IPS-NIHi7 (cell line): ENCODE results near the gene DENND5B.
"Not testable (repeated sequence)": the region's sequence is repeated elsewhere in the genome, so short reads cannot be mapped to it uniquely, and the experiment has no call there.

Experiments
- DNase-seq: peaks from one replicate; pipeline ENCODE4 v3.0.0; 2012; ENCODE audit warnings: mixed read lengths; ENCODE audit errors: extremely low spot score

The DENND5B gene

DNA sequence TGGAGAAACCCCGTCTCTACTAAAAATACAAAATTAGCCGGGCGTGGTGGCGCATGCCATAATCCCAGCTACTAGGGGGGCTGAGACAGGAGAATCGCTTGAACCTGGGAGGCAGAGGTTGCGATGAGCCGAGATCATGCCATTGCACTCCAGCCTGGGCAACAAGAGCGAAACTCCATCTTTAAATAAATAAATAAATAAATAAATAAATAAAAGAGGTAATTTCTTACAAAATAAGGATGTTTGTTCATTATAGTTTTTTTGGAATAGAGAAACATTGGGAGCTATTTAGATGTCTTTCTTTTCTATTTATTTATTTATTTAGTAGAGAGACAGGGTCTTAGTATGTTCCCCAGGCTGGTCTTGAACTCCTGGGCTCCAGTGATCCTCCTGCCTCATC lies 213.7 kb downstream of the DENND5B start:
- not testable (repeated sequence) for DNase-seq

GRCh38 chr12:31375422-31375821 lies 215.5 kb downstream of the DENND5B start:
- DNase-seq = not testable (repeated sequence)

GRCh38 chr12:31371256-31371620 lies 219.7 kb downstream of the DENND5B start:
- DNase-seq = no peak

- peak; percentile 66 for DNase-seq
These were observed 220.2 kb downstream of the DENND5B start for GRCh38 chr12:31370531-31371255.

GRCh38 chr12:31369712-31370521 lies 221.0 kb downstream of the DENND5B start:
- DNase-seq = no peak

GRCh38 chr12:31368666-31369361 lies 222.1 kb downstream of the DENND5B start:
- DNase-seq = no peak

DNA sequence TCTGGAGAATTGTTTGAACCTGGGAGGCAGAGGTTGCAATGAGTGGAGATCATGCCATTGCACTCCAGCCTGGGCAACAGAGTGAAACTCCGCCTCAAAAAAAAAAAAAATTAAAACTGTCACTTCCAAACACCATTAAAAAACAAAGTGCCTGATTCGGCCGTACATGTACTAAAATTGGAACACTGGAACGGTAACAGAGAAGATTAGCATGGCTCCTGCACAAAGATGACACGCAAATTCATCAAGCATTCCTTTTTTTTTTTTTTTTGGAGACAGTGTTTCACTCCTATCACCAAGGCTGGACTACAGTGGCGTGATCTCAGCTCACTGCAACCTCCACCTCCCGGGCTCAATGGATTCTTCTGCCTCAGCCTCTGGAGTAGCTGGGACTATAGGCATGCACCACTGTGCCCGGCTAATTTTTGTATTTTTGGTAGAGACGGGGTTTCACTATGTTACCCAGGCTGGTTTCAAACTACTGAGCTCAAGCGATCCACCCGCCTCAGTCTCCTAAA lies 224.8 kb downstream of the DENND5B start:
- no peak for DNase-seq

DNA sequence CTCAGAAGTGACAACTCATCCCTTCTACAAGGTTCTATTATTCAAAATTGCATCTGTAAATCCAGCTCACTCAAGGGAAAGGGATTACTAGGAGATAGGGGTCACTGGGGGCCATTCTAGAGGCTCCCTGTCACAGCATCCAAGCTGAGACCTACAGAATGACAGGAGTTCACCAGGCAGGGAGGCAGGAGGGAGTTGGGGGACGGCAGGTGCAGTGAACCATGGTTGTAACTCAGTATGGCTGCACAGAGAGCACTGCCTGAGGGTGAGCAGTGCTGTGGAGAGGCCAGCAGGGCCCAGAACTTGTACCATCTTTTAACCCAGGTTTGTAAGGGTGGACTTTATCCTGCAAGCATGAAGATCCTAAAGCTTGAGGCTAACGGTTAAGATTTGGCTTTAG lies 227.1 kb downstream of the DENND5B start:
- DNase-seq = no peak

- DNase-seq = no peak
These were observed 227.5 kb downstream of the DENND5B start for GRCh38 chr12:31363416-31363809.

- DNase-seq = peak; percentile 54
These were observed 228.0 kb downstream of the DENND5B start for GRCh38 chr12:31362759-31363415.

DNA sequence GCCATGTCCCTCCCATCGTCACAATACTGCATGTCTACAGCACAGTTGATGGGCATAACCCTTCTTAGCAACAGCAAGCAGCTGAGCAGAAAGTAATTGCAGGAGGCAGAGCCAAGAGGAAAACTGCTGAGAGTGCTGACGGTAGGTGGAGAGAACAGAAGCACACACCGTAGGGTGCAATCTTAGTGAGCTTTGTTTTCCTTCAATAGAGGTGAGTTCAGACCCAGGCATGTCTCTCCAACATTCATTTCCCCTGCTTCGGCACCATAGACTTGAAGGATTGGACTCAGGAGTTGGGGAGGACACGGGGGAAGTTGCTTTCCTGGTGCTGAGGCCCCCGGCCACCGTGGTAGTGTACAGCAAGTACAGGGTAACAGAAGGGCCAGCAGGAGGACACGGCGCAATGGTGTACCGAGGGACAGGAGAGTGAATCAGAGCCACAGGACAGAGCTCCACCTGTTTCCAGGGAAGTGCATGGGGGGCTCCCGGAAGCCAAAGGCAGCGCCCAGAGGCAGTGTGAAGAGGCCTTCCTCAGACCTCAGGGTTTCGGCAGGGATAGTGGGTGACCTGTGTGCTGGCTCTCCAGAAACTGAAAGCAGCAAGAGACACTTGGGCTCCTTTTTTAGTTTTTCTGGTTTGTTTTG lies 228.7 kb downstream of the DENND5B start:
- peak; percentile 47 for DNase-seq

GRCh38 chr12:31361730-31362114 lies 229.2 kb downstream of the DENND5B start:
- DNase-seq = no peak

DNA sequence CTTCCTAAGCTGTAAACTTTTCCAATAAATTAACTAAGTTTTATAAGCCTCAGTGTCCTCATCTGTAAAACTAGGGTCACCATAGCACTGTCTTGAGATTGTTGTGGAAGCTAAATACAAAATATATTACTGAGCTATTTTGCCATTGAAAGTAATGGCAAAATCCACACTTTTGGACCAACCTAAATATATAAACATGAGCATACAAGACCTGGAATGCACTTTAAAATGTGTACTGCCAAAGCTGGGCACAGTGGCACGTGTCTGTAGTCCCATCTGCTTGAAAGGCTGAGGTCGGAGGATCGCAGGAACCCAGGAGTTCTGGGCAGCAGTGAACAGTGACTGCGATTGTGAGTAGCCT lies 235.2 kb downstream of the DENND5B start:
- DNase-seq = no peak

GRCh38 chr12:31353750-31354708 lies 236.9 kb downstream of the DENND5B start:
- no peak for DNase-seq

DNA sequence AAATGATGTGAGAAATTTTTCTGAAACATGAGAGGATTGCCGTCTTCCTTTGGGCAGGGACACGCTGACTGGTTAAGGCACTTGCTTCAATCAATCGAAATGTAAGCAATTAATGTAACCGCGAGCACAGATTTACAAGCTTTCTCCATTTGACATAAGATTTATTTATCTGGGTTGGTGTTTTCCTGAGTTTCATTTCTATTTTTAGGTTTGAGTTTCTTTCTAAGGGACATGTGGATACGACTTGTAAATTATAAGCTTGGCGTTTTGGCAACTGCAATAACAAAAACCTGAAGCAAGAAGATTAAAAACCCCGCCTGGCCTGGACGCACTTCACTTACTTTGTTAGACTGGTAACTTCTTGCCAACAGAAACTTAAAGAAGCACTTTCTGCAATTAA lies 244.7 kb downstream of the DENND5B start:
- no peak for DNase-seq

DNA sequence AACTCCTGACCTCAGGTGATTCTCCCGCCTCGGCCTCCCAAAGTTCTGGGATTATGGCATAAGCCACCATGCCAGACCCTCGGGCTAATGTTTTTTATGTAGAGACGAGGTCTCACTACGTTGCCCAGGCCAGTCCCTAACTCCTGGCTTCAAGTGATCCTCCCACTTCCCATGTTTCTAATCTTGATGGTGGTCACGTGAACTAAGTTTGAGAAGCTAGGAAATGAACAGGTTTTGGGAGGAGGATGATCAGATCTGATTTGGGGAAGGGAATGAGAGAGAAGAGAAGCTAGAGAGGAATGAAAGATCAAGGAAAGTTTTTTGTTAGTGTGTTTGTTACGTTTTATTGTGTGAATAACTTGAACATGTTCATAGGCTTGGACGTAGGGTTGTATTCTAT lies 247.8 kb downstream of the DENND5B start:
- no peak for DNase-seq

- DNase-seq = no peak
These were observed 248.7 kb downstream of the DENND5B start for GRCh38 chr12:31342286-31342685.

DNA sequence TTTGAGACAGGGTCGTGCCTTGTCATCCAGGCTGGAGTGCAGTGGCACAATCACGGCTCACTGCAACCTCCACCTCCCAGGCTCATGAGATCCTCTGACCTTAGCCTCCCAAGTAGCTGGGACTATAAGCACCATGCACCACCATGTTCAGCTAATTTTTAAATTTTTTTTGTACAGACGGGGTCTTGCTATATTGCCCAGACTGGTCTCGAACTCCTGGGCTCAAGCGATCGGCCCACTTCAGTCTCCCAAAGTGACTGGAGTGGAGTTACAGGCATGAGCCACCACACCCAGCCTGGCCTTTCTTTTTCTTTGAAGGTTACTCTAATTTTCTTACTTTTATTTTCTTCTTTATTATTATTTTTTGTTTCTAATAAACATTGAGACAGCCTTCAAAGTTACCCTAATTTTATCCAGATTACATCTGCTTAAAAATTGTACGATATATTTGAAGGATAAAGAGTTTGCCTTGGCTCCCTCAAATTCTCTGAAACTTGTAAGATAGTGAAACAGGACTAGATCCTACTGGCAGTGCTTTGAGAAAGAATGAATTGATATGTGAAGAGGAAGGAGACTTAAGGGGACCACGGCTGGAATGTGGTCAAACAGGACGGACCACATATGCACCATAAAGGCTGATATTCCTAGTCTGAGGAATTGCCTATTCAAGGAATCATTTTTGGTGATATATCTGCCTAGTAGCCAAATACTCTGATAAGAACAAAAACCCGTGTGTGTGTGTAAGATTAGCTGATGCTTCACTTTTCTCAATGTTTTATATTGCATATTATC lies 250.9 kb downstream of the DENND5B start:
- no peak for DNase-seq

DNA sequence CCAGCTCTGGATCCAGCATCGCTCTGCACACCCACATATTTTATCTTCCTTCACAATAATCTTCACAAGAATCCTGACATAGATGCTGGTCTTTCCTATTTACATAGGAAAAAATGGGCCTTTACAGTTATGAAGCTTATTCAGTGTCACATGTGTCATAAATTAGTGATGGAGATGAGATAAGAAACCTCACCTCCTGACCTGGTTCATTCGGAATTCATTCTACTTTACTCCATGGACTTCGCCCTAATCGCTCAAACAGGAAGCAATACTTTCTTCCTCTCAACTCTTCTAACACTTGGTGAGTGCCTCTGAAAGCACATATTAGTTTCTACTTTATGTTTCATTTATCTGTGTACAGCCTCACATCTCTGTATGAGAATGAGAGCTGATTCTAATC lies 253.0 kb downstream of the DENND5B start:
- no peak for DNase-seq
